GM12864 (cell line): Measurements from ENCODE around the gene RIC8B.
"Not testable (repeated sequence)": the region's sequence is repeated elsewhere in the genome, so short reads cannot be mapped to it uniquely, and the experiment has no call there.

Experiments
- DNase-seq: peaks from one replicate; pipeline ENCODE4 v3.0.0-alpha.2; 2011; ENCODE audit warnings: low read depth
- H3K4me3 ChIP-seq: 2 replicates; pipeline ENCODE4 v1.5.1; 2011; ENCODE audit warnings: mild to moderate bottlenecking, low read depth, low read length, control low read depth
- CTCF ChIP-seq: IDR thresholded peaks from 2 replicates; pipeline ENCODE4 v1.5.1; 2011; ENCODE audit warnings: low read depth, mild to moderate bottlenecking, moderate library complexity, low read length, control low read depth, inconsistent platforms; ENCODE audit errors: missing control alignments

Gene RIC8B

GRCh38 chr12:106774005-106774807 lies at the start of gene RIC8B:
TSS of gene RIC8B (plus strand) at chr12:106774682. CDS start at chr12:106774746, 64 bp downstream.
- H3K4me3 ChIP-seq: peak within 1 kb of the TSS; percentile 64
- no peak for TF ChIP-seq CTCF
- peak; percentile 89 for DNase-seq

- no peak overlapping the region for H3K4me3 ChIP-seq
- TF ChIP-seq CTCF: no peak
- no peak for DNase-seq
Observed at GRCh38 chr12:106724934-106725333, 49.5 kb upstream of the RIC8B start.

GRCh38 chr12:106726603-106727202 lies 47.8 kb upstream of the RIC8B start:
- not testable (repeated sequence) for DNase-seq, H3K4me3 ChIP-seq

- no peak for DNase-seq
- H3K4me3 ChIP-seq: no peak overlapping the region
- no peak for TF ChIP-seq CTCF
Observed at GRCh38 chr12:106729611-106730010, 44.9 kb upstream of the RIC8B start.

GRCh38 chr12:106732890-106733289 lies 41.6 kb upstream of the RIC8B start:
- TF ChIP-seq CTCF: no peak
- no peak overlapping the region for H3K4me3 ChIP-seq
- DNase-seq: no peak

GRCh38 chr12:106733660-106734059 lies 40.8 kb upstream of the RIC8B start:
- no peak for TF ChIP-seq CTCF
- DNase-seq: no peak
- H3K4me3 ChIP-seq: no peak overlapping the region

- H3K4me3 ChIP-seq: no peak overlapping the region
- TF ChIP-seq CTCF: no peak
- no peak for DNase-seq
Observed at GRCh38 chr12:106736051-106736957, 38.2 kb upstream of the RIC8B start.
